ENCODE results near the gene CLIP1.

Gene CLIP1

GRCh38 chr12:122291431-122291830 lies 131.0 kb downstream of the CLIP1 start:
- H3K4me3 ChIP-seq (ENCODE audit: low read depth, low read length): no peak overlapping the region
- TF ChIP-seq CTCF (IDR thresholded peaks at IDR 0.05; ENCODE audit: borderline replicate concordance, insufficient read depth, low read depth, low read length): no peak

- no peak for TF ChIP-seq CTCF (IDR thresholded peaks at IDR 0.05; ENCODE audit: borderline replicate concordance, insufficient read depth, low read depth, low read length)
- H3K4me3 ChIP-seq (ENCODE audit: low read depth, low read length): no peak overlapping the region
Measured at GRCh38 chr12:122283680-122284079, 138.8 kb downstream of the CLIP1 start.

- TF ChIP-seq CTCF (IDR thresholded peaks at IDR 0.05; ENCODE audit: borderline replicate concordance, insufficient read depth, low read depth, low read length): no peak
- H3K4me3 ChIP-seq (ENCODE audit: low read depth, low read length): no peak overlapping the region
Measured at GRCh38 chr12:122282061-122282460, 140.4 kb downstream of the CLIP1 start.

GRCh38 chr12:122276242-122276641 lies 146.2 kb downstream of the CLIP1 start:
- no peak for TF ChIP-seq CTCF (IDR thresholded peaks at IDR 0.05; ENCODE audit: borderline replicate concordance, insufficient read depth, low read depth, low read length)

GRCh38 chr12:122275459-122275858 lies 147.0 kb downstream of the CLIP1 start:
- no peak overlapping the region for H3K4me3 ChIP-seq (ENCODE audit: low read depth, low read length)
- TF ChIP-seq CTCF (IDR thresholded peaks at IDR 0.05; ENCODE audit: borderline replicate concordance, insufficient read depth, low read depth, low read length): no peak

More at GRCh38 chr12:122276242-122276641, 146.2 kb downstream of the CLIP1 start:
- H3K4me3 ChIP-seq (ENCODE audit: low read depth, low read length): no peak overlapping the region

GRCh38 chr12:122266230-122266901 lies 156.1 kb downstream of the CLIP1 start, which contains the start of gene VPS33A:
Gene VPS33A (minus strand): TSS chr12:122266494. CDS start chr12:122266408, 86 bp downstream.
- H3K4me3 ChIP-seq (ENCODE audit: low read depth, low read length): peak within 1 kb of the TSS; percentile 92
- TF ChIP-seq CTCF (IDR thresholded peaks at IDR 0.05; ENCODE audit: borderline replicate concordance, insufficient read depth, low read depth, low read length): no peak

- no peak for TF ChIP-seq CTCF (IDR thresholded peaks at IDR 0.05; ENCODE audit: borderline replicate concordance, insufficient read depth, low read depth, low read length)
- H3K4me3 ChIP-seq (ENCODE audit: low read depth, low read length): peak overlapping the region; percentile 92
Measured at GRCh38 chr12:122265886-122266229, 156.6 kb downstream of the CLIP1 start.

All from GM12875 (cell line).